GM19455 (cell line): Measurements from ENCODE around the gene STAM2.

Experiments
- ATAC-seq: cut with Tn5 transposase; IDR thresholded peaks from one replicate; pipeline ENCODE4 v1.9.1; 2021; ENCODE audit not compliant: unreplicated experiment

The STAM2 gene

DNA sequence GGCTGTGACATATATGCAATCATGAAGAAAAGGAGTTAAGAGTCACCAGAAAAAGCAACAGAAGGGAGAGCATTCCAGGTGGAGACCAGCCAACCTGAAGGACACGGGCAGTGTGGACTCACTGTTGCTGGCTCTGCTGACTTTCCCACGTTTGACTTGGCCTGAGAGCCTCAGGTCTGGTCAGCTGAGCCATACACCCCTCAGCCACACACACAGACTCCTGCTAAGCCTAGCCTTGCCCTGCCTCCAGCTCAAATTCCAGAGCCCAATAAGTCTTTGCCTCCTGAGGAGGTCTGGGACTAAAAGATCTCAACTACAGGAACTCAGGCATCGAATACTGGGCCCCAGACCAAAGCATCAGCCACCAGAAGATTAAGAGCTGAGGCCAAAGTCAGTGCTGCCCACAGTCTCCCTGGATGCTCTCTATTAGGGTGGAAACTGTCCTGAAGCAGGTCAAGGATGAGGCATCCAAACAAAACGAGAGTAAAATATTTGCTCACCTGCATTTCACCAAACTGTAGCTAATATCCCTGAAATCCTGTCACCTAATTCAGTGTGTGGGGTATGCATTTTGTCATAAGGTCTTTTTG is 100.0 kb downstream of the STAM2 start:
- no peak for ATAC-seq

DNA sequence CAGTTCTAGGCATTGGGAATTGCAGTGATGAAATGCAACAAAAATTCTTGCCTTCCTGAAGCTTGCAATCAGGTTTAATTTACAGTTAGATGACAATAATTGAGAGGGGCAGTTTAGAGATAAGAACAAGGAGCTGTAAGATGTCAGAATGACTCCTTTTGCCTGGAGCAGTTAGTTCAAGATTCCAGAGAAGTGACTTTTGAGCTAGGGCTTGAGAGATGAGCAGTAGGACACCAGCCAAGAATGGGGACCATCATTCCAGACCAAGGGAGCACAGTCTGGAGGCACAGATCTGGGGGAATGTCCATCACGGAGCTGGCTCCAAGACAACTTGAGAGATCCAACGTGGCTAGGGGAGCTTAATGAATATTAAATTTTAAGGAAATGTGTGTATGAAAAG is 103.6 kb downstream of the STAM2 start:
- no peak for ATAC-seq

DNA sequence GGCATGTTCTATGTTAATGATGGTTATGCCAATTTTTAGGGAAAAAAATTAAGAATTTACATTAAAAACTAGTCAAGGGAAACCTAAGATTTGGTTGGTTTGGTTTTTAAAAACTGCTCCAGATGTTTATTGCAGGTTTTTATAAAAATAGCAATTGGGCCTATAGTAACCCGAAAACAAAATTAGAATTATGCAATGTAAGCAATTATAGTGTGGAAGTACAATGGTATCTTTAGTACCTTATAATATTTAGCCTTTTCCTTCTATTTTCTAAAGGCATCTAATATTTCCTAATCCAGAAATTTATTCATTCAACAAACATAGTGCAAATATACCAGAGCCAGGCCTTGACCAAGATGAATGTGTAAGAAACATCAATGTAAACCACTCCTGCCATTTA is 104.0 kb downstream of the STAM2 start:
- ATAC-seq: no peak

DNA sequence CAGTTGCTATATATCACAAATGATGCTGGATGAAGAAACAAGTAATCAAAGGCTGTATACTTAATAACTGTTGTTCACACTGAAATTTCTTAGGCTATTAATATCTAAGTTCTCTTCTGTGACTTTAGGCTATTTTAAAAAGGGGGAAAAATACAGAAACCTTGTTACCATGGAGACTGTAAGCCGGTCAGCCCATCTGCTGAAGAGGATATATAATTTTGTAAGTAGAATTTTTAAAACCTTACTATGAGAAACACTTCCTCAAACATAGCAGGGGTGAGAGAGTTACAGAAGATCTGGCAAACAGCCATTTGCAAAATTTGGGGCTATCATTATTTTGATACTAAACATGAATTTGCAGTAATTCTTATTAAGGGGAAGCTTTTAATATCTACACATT is 104.5 kb downstream of the STAM2 start:
- ATAC-seq: no peak

DNA sequence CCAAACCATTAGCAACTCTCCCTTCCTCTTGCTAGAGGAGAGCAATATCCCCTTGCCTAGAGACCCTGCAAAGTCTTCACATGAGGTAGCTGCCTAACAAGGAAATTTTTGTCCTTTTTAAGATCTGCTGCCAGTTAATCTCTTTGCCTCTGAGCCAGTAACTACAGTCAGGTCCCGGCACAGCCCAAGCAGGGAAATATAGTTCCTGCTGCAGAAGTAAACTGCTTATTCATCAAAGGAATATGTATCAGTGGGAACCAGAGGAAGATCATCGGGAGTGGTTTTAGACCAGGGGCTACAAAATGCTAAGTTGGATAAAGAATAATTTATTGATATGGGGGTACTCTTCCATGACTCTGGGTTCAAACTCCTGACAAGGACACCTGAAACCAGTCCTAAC is 107.3 kb downstream of the STAM2 start:
- no peak for ATAC-seq

DNA sequence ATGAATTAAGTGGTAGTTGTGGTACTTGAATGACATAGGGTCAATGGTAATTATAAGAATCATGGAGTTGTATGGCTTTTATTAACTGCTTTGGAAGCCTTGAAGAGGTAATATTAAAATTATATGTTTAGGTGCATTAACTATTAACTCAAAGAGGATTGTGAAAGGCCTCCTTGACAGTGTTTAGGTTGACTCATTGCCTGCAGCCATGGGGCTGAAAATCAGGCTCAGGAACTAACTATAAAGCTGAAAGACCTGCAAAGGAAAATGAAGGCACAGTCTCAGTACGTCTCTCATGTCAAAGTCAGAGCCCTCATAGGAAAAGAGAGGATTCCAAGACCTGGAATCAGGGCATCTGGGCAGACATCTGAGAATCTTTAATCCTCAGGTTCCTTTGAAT is 107.7 kb downstream of the STAM2 start:
- no peak for ATAC-seq
